Fibroblast of mammary gland (primary cell): Measurements from ENCODE around the gene IL1RAPL1.

Experiments used
- DNase-seq: peaks from one replicate; pipeline ENCODE4 v3.0.0-alpha.2; 2010; ENCODE audit warnings: low read depth
- H3K4me3 ChIP-seq: 2 replicates; pipeline ENCODE4 v1.5.1; 2011; ENCODE audit warnings: low read depth, mild to moderate bottlenecking, low read length, moderate library complexity; ENCODE audit not compliant: control insufficient read depth
- CTCF ChIP-seq: conservative IDR thresholded peaks from 2 replicates; pipeline ENCODE4 v1.5.1; 2011; ENCODE audit warnings: low read depth, low read length, inconsistent platforms; ENCODE audit not compliant: control insufficient read depth, insufficient read depth

The IL1RAPL1 gene

GRCh38 chrX:29653721-29654120, 1066.5 kb downstream of the IL1RAPL1 start:
- H3K4me3 ChIP-seq = no peak overlapping the region
- no peak for TF ChIP-seq CTCF
- no peak for DNase-seq

DNA sequence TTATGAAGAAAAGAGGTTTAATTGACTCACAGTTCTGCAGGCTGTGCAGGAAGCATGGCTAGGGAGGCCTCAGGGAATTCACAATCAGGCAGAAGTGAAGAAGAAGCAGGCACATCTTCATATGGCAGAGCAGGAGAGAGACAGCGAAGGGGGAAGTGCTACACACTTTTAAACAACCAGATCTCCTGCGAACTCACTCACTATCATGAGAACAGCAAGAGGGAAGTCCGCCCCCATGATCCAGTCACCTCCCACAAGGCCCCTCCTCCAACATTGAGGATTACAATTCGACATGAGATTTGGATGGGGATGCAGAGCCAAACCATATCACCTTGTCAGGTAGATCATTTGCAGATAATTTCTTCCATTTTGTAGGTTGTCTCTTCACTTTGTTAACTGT, 1072.7 kb downstream of the IL1RAPL1 start:
- TF ChIP-seq CTCF = no peak
- H3K4me3 ChIP-seq = no peak overlapping the region
- no peak for DNase-seq

DNA sequence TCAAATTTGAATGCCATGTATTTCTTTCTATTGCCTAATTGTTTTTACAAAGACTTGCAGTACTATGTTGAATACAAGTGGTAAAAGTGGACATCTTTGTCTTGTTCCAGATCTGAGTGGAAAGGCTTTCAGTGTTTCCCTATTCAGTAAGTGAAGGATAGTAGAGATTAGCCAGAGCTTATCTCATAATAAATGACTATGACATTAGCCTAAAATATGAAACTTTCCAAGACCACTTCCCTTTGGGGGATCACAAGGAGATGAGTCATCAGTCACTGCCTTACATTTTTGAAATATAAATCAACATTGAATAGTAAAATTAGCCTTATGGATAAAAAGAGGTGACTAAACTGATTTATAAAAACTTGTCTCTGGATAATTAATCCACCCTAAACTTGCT, 1074.0 kb downstream of the IL1RAPL1 start:
- peak; percentile 37 for DNase-seq
- H3K4me3 ChIP-seq = no peak overlapping the region
- TF ChIP-seq CTCF = no peak

DNA sequence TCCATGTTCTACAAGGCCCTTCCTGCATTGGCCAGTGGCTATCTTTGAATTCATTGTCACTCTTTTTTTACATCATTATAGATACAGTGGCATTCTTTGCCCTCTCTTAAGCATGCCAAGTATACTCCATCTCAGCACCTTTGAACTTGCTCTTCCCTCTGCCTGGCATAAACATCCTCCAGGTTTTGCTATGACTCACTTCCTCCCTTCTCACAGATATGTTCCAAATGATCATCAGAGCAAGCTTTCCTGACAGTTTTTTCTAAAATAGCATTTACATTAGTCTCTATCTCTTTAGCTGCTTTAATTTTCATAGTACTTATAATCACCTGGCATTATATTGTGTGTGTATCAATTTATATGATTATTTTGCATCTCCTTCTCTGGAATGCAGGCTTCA, 1074.9 kb downstream of the IL1RAPL1 start:
- TF ChIP-seq CTCF = no peak
- DNase-seq = peak; percentile 51
- H3K4me3 ChIP-seq = no peak overlapping the region

- no peak for TF ChIP-seq CTCF
- H3K4me3 ChIP-seq = no peak overlapping the region
- DNase-seq = peak; percentile 91
Measured at GRCh38 chrX:29662759-29663503, 1075.7 kb downstream of the IL1RAPL1 start.

DNA sequence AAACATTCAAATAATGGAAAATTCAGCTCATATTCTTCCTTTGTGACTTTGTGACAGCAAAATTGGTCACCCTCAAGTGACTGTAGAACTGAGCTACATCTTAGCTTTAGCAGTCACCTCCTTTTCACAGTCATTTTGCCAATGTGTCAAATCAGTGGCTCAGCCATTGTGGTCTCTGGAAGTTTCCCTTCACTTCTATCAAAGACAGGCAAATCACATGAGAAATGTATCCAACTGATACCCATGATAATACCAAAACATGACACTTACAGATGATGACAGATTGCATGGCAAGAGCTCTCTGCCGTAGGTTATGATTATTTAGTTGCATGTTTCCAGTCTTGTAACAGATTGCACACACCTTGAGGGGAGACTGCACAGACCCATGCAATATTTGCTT, 1078.3 kb downstream of the IL1RAPL1 start:
- H3K4me3 ChIP-seq = no peak overlapping the region
- no peak for TF ChIP-seq CTCF
- DNase-seq = no peak

DNA sequence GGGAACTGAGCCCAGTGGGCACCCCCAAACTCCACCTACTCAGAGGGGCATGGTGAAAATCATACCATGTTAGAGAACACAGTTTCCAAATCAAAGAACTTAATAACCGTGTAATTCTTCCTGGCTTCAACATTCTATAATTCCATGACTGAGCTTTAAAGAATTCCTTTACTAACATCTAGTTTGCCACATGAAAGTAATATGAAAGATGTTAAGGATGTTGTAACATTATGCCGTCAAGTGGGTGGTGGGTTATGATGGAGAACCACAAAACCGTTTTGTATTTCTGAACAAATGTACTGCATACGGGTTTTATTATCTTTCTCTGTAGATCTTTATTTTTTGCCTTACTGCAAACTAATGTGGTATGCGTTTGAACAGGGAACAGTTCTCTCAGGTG, 1079.1 kb downstream of the IL1RAPL1 start:
- peak; percentile 65 for DNase-seq
- no peak overlapping the region for H3K4me3 ChIP-seq
- no peak for TF ChIP-seq CTCF
